GM10266 (cell line): ENCODE data around the gene P2RX1.

ENCODE experiments used
- DNase-seq: peaks from one replicate; pipeline ENCODE4 v3.0.0; 2012; ENCODE audit errors: extremely low spot score
- CTCF ChIP-seq: IDR thresholded peaks from 2 replicates; pipeline ENCODE4 v1.5.1; 2012; ENCODE audit warnings: mild to moderate bottlenecking, low read depth; ENCODE audit not compliant: control insufficient read depth, insufficient read depth; ENCODE audit errors: missing control alignments

Gene P2RX1

DNA sequence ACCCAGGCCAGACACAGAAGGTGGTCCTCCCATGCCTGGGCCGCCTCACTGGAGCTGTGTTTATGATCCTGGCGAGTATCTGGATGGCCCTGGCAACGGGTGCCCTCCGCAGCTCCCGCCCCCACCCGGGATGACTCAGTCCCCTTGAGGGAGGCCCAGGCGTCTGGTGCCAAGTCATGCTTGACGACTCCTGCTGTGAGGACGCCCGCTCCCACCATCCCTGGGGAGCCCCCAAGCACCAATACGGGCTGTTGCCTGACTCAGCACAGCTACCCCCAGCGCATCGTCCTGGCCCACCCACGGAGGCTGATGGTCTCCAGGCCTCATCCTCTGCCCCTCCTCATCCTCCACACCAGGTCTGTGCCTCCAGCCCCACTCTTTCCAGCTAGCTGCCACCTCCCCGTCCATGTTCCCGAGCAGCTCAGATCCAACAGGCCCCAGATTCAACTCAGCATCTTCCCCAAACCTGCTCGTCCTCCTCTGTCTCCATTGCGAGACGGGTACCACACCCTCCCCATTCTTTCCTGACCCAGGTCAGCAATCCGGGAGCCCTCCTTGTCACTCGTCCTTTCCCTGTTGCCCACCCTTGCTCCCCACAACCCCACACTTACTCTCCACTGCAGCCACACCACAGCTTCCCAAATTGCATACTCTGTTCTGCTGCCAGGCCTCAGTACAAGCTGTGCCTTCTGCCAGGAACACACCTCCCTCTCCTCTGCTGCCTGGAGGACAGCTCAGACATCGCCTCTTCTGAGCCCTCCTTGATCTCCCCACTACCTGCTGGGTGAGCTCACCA, 26.0 kb downstream of the P2RX1 start:
- no peak for DNase-seq
- TF ChIP-seq CTCF = no peak

DNA sequence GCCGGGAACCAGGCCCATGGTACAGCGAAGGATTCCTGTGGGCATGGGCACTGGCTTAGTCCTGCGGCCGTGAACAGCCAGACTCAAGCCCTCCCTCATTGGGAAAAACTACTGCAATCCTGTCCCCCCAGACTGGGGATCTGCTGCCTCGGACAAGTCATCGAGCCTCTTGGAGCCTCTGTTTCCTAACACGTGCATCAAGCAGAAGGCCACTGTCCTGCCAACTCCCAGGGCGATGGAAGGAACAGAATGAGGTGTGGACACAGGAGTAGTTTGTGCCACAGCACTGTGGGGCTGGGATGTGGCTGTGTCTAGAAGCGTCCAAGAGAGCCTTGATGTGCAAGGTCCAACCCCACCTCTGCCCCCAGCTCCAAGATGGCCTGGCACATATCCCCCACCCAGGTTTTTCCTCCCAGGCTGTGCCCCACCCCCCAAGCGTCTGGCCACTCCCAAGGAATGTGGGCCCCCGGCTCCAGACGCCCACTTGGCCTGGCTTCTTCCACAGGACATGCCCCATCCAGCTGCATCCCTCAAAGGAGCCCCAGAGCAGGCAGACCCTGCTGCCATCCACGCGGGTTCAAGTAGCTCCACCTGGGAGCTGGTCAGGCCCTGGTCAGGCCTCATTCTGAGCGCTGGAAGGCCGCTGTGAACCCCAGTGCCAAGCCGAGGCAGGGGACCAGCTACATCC, 26.8 kb downstream of the P2RX1 start:
- no peak for TF ChIP-seq CTCF
- no peak for DNase-seq

DNA sequence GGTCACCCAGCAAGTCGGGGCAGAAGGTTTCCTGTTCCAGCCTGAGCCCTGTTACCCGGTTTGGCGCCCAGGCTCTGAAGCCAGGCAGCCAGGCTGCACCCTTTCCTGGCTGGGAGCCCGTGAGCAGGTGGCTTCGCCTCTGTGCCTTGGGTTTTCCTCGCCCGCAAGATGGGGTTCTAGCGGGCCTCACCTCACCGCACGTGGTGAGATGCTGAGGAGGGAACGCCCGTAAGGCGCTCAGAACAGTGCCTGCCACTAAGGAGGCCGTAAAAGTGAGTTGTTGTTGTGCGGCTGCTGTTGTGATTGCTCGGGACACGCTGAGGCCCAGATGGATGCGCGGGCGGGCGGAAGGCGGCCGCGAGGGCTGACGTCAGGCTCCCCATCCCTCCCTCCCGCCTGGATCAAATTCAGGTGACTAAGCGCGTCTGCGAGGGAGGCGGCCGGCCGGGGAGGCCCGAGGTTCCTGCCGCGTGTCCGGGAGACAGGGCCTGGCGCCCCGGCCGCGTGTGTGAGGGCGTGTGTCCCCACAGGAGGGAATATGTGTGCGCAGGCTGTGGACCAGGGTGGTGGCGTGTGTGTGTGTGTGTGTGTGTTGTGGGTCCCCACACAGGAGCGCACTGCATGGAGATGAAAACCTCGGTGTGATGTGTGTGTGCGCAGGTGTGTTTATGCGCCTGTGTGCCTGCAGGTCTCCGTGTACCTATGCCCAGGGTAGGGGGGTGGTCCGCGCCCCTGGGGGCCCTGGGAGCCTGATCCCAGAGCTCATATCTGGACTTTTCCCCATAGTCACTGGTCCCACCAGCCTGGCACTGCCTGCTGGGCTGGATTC, 27.7 kb downstream of the P2RX1 start:
- DNase-seq = no peak
- no peak for TF ChIP-seq CTCF

DNA sequence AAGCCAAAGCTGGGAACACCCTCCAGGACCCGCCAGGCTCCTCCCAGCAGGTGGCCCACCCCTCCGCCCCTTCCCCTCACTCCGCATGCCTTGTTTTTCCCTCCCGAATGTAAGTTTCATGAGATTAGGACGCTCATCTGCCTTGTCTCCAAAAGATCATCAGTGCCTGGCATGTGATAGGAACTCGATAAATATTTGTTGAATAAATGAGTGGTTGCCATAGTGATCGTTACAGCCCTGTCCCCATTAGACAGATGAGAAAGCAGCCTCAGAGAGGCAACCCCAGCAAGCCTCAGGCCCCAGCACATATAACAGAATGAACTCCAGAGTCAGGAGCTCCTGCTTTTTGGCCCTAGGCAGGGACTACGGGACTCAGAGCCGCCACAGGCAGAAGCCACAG, 28.5 kb downstream of the P2RX1 start:
- no peak for TF ChIP-seq CTCF
- no peak for DNase-seq

DNA sequence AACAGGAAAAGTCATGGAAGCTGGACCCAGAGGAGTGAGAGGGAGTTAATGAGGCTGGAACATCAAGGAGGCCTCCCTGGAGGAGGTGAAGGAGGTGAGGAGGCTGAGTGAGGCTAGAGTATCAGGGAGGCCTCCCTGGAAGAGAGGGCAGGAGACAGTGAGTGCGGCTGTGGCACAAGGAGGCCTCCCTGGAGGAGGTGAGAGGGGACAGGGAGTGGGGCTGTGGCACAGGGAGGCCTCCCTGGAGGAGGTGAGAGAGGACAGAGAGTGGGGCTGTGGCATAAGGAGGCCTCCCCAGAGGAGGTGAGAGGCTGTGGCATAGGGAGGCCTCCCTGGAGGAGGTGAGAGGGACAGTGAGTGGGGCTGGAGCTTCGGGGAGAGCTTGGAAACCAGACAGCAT, 28.9 kb downstream of the P2RX1 start:
- TF ChIP-seq CTCF = no peak
- no peak for DNase-seq

DNA sequence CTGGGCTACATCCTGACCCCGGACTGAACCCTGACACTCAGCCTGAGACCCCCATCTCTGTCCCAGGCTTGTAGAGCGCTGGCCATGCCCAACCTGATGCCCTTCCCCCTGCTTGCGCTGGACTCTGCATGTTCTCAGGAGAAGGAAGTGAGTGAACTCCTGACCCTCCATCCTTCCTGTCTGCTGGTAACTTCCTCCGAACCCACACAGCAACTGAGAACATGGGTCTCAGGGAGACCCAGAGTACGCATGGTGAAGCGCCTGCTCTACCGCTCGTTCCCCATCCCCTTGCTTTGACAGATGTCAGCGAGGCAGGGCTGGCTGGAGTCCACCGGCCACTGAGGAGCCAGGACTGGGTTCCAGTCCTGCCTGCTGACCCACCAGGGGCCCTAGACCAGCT, 29.5 kb downstream of the P2RX1 start:
- DNase-seq = no peak

More for the DNA sequence above, 29.5 kb downstream of the P2RX1 start:
- TF ChIP-seq CTCF = no peak
